ENCODE data around the gene EXT2.

EXT2 gene

DNA sequence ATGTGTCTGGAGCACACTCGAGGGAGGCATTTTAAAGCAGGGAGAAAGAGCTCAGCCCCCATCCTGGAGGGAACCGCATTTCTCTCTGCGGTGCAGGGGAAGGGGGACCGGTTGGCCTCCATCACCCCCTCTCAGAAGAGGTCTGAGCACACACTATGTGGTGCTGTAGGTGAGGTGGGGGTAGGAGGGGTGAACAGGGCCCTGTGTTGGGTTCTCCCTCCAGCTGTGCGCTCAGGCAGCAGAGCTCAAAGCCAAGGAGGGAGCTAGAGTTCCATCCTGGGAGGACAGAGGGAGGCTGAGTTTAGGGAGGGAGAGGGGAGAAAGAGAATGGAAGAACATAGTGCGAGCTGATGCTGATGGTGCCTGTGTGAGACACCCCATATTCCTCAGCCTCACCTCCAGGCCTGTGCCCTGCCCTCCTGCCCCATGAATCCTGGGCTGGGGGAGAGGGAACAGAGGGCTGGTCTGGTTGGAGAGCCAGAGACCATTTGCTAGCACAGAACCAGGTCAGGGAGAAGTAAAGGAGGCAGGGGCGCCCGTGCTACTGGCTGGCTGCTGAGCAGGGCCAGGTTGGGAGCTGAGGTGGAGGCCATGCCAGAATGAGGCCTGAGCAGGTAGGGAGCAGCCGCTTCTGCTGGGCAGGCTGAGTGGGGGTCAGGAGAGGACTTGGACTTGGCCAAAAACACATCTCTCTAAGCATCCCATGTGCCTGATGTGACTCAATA, 170.7 kb downstream of the EXT2 start:
- DNase-seq, result no peak

DNA sequence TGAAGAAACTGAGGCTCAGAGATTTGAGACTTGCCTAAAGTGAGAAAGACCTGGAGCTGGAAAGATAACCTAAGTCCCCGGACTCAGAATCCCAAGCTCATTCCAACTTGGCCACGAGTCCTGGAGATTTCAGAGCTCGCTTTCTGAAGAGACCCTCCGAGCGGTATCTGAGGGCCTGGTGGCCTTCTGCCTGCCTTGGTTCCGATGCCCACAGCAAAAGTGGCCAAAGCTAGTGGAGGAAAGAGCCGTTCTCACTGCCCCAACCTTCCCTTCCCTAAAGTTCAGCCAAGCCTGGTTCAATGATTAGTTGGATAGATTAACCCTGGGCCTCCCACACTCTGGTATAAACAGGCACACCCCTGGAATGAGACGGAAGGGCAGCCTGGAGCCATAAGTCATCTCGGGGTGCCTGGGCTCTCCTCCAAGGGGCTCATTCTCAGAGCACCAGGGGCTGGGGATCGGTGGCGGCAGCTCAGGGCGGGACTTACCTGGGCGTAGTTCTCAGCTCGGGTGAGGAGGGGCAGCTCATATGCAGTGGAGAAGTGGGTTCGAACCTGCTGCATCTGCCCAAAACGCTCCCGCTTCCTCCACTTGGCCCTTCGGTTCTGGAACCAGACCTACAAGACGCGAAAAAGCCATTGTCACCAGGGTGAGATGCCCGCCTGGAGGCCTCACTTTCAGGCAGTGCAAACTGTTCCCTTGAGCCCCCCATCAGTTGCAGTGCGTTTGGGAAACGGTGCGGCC, 171.7 kb downstream of the EXT2 start:
- no peak for DNase-seq

DNA sequence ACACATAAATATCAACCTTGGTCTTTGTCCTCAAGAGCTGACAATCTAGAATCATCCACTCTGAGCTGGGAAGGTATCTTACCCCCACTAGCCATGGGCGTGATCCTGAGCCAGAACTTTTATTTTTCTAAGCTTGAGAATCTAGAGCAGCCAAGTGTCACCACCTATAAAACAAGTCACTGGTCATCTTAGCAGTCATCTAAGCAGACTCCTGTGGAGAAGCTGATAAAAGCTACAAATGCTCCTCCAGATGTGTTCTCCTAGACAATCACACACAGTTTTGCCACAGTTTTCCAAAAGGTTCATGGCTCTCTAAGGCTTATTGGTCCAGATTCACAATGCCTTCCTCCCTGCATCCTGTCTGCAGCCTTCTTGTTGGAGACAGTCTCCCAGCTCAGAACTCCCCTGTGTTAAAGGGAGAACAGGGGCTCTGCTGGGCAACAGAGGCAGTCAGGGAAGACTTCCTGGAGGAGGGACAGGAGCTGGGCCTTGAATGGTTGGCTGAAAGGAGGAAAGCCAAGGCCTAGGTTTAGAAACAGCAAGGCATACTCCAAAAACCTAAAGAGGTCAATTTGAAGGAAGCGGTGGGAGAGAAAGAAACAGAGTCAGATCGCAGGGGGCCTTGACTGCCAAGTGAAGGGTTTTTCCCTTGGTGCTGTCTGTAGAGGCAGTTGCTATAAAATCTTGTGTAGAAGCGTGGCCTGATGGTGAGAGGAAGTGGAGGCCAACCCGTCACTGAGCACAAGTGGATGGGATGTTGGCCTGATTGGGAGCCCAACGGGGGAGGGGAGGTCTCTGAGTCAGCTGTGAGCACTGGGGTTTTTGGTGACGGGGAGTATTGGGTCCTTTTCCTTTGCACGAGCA, 172.5 kb downstream of the EXT2 start:
- no peak for DNase-seq

DNA sequence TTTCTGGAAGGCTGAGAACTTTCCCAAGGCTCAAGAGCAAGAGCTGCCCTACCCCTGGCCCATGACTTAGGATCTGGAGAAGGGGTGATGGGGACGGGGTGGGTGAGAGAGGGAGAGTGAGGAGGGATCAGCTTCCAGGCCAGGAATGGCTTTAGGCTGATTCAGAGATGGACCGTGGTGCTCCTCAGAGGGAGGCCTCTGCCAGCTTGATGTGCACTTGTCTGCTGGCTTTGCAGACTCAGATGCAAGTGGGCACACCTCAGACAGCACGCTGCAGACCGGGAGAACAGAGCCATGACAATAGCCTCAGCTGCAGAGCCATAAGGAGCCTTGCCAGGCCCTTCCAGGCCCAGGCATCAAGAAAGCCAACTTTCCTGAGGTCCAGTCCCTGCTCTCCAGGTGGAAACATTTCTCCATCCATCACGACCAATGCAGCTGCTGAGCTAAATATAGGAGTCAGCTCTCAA, 173.2 kb downstream of the EXT2 start:
- DNase-seq, result no peak

DNA sequence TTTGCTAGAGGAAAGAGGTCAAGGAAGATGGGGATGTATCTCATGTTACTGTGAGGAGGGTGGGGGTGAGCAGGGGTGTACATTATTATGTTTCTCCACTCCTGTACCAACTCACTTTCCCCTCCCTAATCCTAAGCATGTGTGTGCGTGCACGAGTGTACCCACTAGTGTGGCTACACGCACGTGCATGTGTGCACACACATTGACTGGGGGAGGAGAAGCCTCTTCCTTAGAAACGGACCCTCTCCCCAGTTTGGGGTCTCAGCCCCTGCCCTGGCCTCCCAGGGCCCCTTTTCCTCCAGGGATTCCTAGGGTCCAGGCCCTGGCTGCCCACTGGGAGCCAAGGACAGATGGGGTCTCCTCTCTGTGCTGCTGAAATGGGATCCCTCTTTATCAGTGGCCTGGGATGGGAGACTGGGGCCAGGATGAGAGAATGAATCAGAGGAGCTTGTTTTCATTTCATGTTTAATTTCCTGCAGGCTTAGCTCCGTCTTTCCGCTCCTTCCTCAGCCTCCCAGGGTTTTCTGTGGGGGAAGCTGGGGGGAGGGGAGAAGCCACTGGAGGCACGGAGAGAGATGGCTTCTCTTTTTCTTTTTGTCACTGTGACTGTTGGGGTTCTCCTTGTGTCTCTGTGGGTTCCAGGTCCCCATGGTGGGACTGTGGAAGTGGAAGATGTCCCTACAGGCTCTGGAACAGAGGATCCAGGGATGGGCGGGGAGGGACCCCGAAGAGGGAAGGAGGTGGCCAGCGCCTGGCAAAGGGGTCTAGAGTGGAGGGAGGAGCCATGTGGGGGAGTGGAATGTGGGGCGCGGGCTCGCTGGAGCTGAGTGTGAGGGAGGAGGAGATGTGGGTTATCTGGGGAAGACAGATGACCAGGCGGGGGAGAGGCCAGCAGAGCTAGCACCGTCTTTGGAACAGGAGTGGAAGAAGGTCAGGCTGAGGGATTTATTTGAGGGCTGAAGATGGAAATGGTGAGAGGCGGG, 174.2 kb downstream of the EXT2 start:
- DNase-seq, result no peak

DNA sequence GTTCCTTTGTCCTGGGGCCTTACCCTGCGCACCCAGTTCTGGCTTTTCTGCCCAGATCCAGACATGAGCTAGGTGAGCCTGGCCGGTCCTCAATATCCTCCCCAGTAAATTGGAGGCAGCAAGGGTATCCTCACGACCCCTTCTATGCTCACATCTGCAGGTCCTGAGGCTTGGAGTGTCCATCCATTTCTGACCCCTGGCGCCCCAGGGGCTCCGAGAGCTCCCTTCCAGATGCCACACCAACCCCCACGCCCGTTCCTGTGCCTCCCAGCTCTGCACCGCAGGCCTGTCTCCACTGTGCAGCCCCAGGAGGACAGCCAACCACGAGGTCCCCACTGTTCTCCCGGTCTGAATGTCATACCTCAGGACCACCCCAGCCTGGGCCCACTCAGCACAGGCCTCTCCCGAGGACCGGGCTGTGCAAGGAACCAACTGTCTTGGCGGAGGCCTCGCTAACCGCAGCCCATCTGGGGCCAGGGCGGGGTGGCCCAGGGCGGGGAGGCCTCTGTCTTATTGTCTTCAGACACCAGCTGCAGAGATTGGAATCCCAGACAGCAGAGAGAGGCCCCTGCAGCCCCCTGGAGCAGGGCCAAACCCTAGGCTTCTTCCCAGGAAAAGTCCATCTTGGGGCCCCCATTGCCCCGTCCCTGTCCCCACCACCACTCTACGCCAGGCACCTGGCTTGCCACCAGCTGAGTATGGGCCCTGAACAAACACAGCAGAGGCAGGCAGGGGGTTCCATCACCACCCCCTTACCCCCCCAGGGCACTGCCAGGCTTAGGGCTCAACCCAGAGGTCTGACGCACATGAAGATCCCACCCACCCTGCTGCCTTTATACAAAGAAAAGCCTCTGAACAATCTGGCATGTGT, 175.2 kb downstream of the EXT2 start:
- DNase-seq, result no peak

DNA sequence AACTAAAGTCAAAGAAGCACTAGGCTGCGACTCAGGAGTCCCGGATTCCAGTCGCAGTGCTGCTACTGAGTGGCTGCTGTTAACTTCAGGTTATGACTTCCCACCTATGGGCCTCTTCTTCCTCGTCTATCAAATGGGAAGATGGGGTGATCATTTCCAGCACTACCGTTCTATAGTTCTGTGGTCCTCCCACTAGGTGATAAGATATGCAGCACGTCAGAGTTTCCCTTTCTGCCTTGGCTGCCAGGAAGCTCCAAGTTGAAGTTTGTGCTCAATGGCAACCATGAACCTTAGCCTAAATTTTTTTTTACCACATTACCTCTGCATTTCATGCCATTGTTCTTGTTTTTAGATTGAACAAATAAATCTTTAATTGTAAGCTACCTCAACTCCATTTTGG, 175.8 kb downstream of the EXT2 start:
- no peak for DNase-seq

DNA sequence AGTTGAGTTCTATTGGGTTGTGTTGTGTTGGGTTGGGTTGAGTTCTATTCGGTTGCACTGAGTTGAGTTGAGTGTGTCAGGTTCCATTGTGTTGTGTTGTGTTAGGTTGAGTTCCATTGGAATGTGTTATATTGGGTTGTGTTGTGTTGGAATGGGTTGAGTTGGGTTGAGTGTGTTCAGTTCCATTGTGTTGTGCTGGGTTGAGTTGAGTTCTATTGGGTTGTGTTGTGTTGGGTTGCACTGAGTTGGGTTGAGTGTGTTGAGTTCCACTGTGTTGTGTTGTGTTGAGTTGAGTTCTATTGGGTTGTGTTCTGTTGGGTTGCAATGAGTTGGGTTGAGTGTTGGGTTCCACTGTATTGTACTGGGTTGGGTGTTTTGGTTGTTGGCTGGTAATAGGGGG, 178.9 kb downstream of the EXT2 start:
- DNase-seq, result no peak

DNA sequence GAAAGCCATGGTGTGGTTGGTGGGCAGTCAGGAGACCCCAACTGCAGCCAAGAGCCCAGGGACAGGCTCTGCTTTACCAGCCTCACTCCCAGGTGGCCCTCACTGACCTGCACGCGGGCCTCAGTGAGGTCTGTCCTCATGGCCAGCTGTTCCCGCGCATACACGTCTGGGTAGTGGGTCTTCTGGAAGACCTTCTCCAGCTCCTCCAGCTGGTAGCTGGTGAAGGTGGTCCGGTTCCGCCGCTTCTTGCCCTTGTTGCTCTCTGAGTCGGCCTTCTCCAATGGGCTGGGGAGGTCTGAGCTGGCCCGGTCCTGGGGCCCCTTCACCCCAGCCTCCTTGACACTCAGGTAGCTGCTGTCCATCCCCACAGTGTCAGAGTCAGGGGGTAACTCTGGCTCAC, 179.8 kb downstream of the EXT2 start:
- no peak for DNase-seq

DNA sequence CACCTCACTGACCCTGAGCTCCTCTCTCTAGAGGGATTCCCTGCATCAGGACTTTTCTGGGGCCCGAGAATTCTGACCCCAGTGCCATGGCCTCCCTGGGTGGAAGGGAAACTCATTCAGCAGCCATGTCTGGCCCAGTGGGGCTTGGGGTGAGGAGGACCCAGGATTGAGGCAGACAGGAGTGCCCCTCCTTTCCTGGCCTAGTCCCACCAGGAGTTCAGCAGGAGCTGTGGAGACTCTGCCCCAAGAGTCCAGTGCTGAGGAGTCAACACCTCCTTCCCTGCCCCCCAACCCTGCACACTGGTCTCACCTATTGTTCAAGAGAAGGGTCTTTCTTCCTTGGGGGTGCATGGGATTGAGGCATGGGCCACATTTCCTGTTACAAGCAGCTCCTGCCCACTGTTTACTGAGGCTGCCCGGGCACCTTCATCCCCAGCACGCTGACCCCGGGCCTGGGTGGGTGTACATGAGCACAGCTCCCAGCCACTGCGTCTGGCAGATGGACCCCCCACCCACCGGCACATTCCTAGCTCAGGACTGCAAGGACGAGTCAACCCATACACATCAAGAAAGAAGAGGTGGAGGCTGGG, 180.6 kb downstream of the EXT2 start:
- DNase-seq, result no peak

DNA sequence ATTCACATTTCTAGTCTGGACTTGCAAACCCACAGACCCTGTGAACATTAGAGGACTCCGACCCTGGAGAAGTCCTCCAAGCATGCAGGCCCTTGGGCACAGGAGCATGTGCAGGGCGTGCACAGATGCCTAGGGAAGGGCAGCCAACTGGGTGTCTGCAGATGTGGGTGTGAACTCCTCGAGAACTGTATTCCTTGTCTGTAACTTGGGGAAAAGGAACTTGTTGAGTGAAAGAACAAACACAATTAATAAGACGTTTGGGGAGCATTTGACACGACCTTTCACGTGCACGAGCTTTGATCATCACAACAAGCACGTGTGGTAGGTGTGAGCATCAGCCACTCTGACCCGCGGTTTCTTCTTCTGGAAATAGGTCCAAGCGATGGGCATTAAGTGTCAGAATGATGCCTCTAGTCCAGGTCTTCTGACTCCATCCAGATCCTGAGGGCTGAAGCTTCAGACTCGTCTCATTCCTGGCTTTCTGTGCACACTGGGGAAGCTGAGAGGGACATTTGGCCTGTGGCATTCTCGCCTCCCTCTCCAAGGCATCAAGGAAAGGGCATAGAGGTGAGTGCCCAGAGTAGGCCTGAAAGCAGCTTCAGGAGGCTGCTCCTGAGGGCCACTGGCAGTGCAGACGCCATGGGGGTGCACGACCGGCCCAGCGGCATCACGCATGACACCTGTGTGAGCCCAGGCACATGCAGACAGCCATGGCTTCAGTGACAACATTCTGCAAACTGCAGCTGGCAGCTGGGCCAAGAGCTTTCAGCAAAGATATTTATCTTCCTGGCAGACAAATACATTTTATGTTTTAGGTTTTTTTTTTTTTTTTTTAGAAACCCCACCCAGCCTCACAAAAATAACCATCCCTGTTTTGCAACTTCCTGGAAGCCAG, 182.0 kb downstream of the EXT2 start:
- no peak for DNase-seq

DNA sequence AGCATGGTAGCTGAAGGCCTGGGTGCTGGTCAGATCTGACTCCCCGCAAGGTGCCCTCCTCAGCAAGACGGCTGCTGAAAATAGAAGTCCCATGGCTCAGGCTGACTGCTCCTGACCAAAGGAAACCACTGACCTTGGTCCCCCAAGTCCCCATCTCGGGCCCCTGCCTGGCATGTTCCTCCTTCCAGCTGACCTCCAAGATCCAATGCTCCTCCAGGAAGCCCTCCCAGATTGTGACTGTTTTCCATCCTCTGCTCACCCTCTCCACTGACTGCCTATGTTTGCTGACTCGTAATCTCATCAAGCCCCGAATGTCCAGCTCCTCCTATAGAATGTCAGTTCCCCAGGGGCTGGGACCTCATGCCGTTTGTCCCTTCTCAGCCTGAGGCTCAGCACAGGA, 184.0 kb downstream of the EXT2 start:
- DNase-seq, result no peak

DNA sequence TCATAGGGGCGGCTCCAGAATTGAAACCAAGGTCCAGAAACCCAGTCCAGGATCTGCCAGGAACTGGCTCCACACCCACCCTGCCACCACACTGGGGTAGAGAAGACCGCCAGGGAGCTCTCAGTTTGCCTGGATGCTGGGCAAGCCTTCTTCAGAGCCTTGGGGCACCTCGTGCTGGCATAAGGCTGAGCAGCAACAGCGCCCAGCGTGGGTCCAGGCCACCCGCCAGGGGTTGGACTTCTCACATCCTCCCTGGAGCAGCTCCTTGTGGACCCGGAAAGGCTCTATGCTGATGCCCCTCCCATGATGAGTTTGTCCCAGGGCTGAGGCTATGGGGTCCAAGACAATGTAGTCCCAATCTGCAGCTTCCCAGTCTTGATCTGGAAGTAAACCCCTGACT, 184.8 kb downstream of the EXT2 start:
- no peak for DNase-seq

DNA sequence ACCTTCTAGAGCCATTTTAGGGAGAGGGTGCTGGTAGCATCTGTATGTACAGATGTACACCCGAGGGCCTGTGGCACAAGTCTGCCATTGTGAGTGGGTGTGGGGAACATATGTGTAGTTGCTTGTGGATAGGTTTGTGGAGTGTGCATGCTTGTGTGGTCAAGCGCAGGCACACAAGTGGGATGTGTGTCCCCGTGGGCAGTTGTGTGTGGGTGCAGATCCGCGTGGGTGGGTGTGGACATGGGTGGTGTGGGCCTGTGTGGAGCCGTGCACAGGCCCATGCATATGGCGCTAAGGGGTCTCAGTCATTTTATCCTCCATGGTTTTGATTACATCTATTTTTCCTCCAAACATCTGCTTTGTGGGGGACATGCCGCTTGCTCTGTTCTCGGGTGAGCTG, 185.7 kb downstream of the EXT2 start:
- no peak for DNase-seq

DNA sequence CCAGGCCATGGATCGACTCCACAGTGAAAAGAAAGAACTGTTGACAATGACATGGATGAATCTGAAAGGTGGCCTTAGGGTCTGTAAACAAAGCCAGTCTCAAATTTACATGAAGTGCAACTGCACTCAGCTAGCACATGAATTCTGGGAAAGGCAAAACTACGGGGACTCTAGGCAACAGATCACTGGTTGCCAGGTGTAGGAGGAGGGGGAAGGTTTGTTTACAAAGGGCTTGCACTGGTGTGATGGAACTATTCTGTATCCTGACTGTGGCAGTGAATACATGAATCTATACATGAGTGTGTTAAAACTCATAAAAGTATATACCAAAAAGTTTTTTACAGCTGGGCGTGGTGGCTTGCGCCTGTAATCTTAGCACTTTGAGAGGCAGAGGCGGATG, 187.1 kb downstream of the EXT2 start:
- DNase-seq, result no peak

DNA sequence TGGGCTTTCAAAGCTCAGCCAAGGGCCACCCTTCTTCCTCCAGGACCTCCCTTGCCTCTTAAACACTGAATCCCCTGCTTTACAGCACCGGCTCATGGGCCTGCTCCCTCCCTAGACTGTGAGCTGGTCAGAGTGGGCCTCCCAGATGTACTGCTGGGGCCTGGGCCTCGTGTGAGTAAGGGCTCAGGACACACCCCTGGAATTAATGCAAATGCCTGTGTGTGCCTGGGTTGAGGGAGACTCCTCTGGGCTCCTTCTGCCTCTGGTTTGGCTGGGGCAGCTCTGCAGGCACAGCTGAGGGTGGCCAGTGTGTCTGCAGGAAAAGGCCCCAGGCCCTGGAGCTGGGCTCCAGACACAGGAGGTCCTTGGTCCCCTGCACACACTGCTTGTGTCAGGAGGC, 190.3 kb downstream of the EXT2 start:
- no peak for DNase-seq

DNA sequence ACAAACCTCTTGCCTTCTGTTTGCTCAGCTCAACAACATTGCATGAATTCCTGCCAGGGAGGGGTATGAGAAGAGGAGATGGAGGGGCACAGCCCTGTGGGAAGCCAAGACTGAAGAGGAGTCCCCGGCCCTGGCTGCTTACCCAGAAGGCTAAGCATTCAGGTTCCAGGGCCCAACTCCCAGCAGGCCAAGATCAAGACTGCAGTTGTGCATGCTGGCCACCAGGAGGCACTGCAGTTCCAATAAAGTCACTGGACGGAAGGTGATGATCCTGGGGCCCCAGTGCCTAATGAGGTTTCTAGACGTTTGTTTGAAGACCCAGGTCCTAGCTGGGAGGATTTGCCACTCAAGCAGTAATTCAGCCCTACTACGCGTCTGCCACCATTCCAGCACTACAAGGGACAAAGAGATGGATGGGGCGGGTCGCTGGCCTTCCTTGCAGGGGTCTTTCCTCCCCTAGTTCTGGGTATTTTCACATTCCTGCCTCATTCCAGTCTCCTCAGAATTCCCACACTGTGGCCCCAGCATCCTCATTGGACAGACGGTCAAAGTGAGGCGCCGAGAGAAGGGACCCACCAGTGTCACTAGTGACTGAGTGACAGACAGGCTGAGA, 190.9 kb downstream of the EXT2 start:
- DNase-seq, result peak in 22 of 51 donors; percentile 2 to 51 (median 13)

DNA sequence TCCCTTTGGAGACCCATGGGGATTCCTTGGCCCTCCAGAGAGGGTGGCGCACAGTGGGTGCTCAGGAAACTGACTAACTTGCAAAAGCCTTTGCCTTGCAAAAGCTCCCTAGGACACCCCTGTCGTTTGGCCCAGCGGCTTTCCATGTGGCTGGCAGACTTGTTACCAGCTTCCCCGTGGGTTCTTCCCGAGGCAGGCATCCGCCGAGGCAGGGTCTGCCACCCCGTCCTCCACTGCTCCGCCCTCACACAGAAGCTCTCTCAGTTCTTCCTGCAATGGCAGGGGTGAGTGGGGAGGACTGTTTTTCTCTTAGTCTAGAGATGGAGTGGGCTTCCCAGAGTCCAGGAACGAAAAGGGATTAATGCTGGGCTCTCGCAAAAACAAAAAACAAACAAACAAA, 191.4 kb downstream of the EXT2 start:
- DNase-seq, result no peak
